GM06990 (cell line): Measurements from ENCODE around the gene CSF1R.

Source experiments
- DNase-seq: peaks from one replicate; pipeline ENCODE4 v3.0.0-alpha.2; 2011; ENCODE audit not compliant: insufficient read length; ENCODE audit errors: extremely low read depth
- H3K27me3 ChIP-seq: replicated peaks from 2 replicates; pipeline ENCODE4 v1.6.0; 2011; ENCODE audit warnings: low read length; ENCODE audit not compliant: control insufficient read depth, insufficient read depth
- H3K36me3 ChIP-seq: 2 replicates; pipeline ENCODE4 v1.5.1; 2011; ENCODE audit warnings: low read length; ENCODE audit not compliant: control insufficient read depth, insufficient read depth
- H3K4me3 ChIP-seq: replicated peaks from 2 replicates; pipeline ENCODE4 v1.5.1; 2011; ENCODE audit warnings: low read depth, mild to moderate bottlenecking, control low read depth, low read length
- TF ChIP-seq, protein P1 (sequence below): IDR thresholded peaks from 2 replicates; pipeline ENCODE4 v1.5.1; 2011; ENCODE audit warnings: low read length, control low read depth, mild to moderate bottlenecking, inconsistent platforms; ENCODE audit not compliant: insufficient read depth, poor library complexity, severe bottlenecking

Gene CSF1R

DNA sequence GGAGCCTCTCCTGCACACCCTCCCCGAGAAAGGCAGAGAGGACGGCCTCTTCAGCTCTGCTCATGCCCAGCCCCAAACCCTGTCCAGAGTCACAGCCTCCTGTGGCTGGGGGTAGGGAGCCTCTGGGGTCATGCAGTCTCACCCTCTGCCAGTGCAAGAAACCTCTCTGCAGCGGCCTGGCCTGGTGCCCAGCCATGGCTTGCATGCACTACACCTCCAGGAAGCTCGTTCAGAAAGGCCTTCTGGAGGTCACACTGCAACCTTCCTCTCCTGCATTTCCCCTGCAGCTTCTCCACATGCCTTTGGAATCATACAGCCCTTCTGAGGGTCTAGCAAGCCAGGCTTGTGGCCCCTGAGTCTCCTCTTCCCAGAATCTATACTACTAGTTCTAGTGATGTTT lies 17.9 kb downstream of the CSF1R start:
- TF ChIP-seq, protein P1, sequence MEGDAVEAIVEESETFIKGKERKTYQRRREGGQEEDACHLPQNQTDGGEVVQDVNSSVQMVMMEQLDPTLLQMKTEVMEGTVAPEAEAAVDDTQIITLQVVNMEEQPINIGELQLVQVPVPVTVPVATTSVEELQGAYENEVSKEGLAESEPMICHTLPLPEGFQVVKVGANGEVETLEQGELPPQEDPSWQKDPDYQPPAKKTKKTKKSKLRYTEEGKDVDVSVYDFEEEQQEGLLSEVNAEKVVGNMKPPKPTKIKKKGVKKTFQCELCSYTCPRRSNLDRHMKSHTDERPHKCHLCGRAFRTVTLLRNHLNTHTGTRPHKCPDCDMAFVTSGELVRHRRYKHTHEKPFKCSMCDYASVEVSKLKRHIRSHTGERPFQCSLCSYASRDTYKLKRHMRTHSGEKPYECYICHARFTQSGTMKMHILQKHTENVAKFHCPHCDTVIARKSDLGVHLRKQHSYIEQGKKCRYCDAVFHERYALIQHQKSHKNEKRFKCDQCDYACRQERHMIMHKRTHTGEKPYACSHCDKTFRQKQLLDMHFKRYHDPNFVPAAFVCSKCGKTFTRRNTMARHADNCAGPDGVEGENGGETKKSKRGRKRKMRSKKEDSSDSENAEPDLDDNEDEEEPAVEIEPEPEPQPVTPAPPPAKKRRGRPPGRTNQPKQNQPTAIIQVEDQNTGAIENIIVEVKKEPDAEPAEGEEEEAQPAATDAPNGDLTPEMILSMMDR: no peak
- no peaks in the 10 kb centered on the region; the same call in none of the 2 replicates for H3K27me3 ChIP-seq
- no peak overlapping the region for H3K4me3 ChIP-seq
- H3K36me3 ChIP-seq: no peaks in the 10 kb centered on the region
- no peak for DNase-seq

DNA sequence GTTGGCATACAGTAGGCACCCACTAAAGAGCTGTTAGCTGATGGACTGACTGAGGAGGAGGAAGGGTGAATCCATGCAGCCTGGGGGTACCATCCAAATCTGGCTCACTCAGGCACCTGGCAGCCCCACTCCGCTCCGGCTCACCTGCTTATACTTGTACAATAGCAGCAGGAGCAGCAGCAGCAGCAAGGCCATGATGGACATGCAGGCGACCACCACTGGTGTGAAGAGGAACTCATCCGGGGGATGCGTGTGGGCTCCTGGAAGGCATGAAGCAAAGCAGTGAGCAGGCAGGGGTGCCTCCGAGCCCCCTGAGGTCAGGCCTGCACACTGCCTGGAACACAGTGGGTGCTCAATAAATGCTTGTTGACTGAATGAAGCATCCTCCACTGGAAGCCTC lies 18.3 kb downstream of the CSF1R start:
- no peak for DNase-seq
- H3K4me3 ChIP-seq: no peak overlapping the region
- TF ChIP-seq, protein P1: no peak
- H3K36me3 ChIP-seq: no peaks in the 10 kb centered on the region
- no peaks in the 10 kb centered on the region; the same call in none of the 2 replicates for H3K27me3 ChIP-seq

DNA sequence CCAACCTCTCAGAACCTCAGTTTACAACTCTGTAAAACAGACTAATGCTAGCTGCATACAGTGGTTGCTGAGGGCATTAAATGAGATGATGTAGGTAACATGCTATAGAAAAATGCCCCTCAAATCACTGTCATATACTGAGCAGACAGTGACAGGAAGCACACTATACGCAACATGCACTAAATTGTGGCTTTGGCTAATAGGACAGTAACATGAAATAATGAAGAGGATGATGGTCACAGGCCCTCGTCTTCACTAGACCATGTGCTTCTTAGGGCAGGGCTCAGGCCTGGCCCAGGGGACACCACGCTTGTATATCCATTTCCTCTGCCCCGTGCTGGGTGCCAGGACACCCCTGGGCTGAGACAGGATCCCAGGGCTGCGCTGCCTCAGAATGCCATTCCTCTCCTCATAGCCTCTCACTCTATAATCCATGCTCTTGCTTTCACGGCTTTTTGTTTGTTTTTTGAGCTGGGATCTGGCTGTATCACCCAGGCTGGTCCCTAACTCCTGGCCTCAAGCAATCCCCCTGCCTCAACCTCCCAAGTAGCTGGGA lies 18.9 kb downstream of the CSF1R start:
- TF ChIP-seq, protein P1: no peak
- H3K4me3 ChIP-seq: no peak overlapping the region
- H3K36me3 ChIP-seq: no peaks in the 10 kb centered on the region
- no peaks in the 10 kb centered on the region; the same call in none of the 2 replicates for H3K27me3 ChIP-seq
- no peak for DNase-seq

DNA sequence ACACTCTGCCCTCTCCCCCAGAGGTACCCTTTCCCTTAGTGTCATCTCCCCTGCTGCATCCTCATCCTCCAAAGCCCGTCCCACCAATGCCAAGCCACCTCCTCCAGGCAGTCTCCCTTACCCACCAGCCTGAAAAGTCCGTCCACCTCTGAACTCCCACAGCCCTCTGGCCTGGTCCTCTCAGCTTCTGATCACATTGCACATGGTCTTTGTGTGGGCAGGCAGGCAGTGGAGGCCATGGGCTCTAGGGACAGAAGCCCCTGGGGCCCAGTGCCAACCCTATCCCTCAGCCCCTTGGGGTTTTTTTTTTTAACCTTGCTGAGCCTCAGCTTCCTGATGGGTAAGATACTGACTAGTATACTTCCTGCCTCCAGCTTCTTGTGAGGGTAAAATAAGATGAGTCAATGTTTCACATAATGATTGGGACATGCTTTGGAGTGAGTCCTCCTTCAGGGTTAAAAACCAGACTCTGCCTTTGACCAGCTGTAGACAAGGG lies 19.4 kb downstream of the CSF1R start:
- H3K4me3 ChIP-seq: no peak overlapping the region
- DNase-seq: no peak

DNA sequence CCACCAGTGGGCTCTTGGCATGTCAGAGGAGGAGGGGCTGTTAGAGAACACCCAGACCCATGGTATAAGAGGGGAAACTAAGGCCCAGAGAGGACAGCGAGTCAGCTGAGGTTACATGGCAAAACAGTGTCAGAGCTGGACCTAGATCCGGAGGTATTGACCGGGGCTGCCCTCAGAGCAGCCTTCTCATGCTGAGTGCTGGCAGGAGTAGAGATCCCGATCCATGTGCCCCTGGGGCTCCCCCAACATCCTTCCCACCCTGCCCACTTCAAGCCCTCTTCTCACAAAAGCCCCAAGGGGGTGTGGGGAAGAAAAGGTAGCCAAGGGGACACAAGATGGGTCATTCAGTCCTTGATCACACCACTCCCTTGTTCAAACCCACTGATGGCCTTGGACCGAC lies 19.9 kb downstream of the CSF1R start:
- no peak for DNase-seq
- TF ChIP-seq, protein P1: no peak
- no peaks in the 10 kb centered on the region for H3K36me3 ChIP-seq
- H3K4me3 ChIP-seq: no peak overlapping the region
- H3K27me3 ChIP-seq: no peaks in the 10 kb centered on the region; the same call in none of the 2 replicates

More for the DNA sequence above, 19.4 kb downstream of the CSF1R start:
- H3K27me3 ChIP-seq: no peaks in the 10 kb centered on the region; the same call in none of the 2 replicates
- no peaks in the 10 kb centered on the region for H3K36me3 ChIP-seq
- TF ChIP-seq, protein P1: no peak
